Liver (tissue), 9 donors: ENCODE measurements around the gene P4HB. TPM values are rescaled to one million over a fixed set of nuclear protein-coding genes. Genes with fewer than 3 reads are reported as not detected.

ENCODE experiments used
- DNase-seq: peaks from one replicate; pipeline ENCODE4 v3.0.0-alpha.2; 2017; ENCODE audit warnings: low spot score
- H3K27ac ChIP-seq, 2 donors: one replicate each; pipeline ENCODE4 v1.7.0; 2013; ENCODE audit warnings: inconsistent platforms in 2 of 2, low read length in 2 of 2, control low read depth in 1 of 2, low read depth in 1 of 2, mild to moderate bottlenecking in 1 of 2
- H3K27me3 ChIP-seq, 4 donors: one replicate each; pipeline versions ENCODE4 v1.6.1 to v1.7.0; 2013; ENCODE audit warnings: low read length in 3 of 4, inconsistent platforms in 1 of 4, mild to moderate bottlenecking in 1 of 4, moderate library complexity in 1 of 4; ENCODE audit not compliant: control insufficient read depth in 4 of 4, insufficient read depth in 4 of 4
- H3K36me3 ChIP-seq, 4 donors: one replicate each; pipeline versions ENCODE4 v1.6.1 to v1.7.0; 2013; ENCODE audit warnings: low read length in 3 of 4, mild to moderate bottlenecking in 3 of 4, low read depth in 1 of 4, moderate library complexity in 1 of 4; ENCODE audit not compliant: control insufficient read depth in 4 of 4, insufficient read depth in 3 of 4
- H3K4me1 ChIP-seq, 4 donors: one replicate each; pipeline versions ENCODE4 v1.6.1 to v1.7.0; 2013; ENCODE audit warnings: low read length in 3 of 4, mild to moderate bottlenecking in 3 of 4, moderate library complexity in 1 of 4; ENCODE audit not compliant: control insufficient read depth in 4 of 4, insufficient read depth in 4 of 4
- H3K4me3 ChIP-seq, 3 donors: one replicate each; pipeline versions ENCODE4 v1.6.1 to v1.7.0; 2013; ENCODE audit warnings: low read length in 3 of 3, control low read depth in 1 of 3, low read depth in 1 of 3, mild to moderate bottlenecking in 1 of 3
- H3K9ac ChIP-seq, 2 donors: one replicate each; pipeline ENCODE4 v1.7.0; 2013; ENCODE audit warnings: low read length in 2 of 2, mild to moderate bottlenecking in 2 of 2, moderate library complexity in 2 of 2, control low read depth in 1 of 2, low read depth in 1 of 2
- H3K9me3 ChIP-seq, 4 donors: one replicate each; pipeline versions ENCODE4 v1.6.1 to v1.7.0; 2013; ENCODE audit warnings: low read length in 3 of 4; ENCODE audit not compliant: control insufficient read depth in 4 of 4
- EGR1 ChIP-seq, 2 donors: IDR thresholded peaks; 2 replicates each; pipeline ENCODE4 v1.6.1; 2016 to 2018; ENCODE audit warnings: antibody characterized with exemption in 2 of 2, low read depth in 2 of 2
- FOXA1 ChIP-seq: IDR thresholded peaks from 2 replicates; pipeline ENCODE4 v1.6.1; 2016; ENCODE audit warnings: antibody characterized with exemption
- GABPA ChIP-seq, 2 donors: IDR thresholded peaks in 1 of 2; conservative IDR thresholded peaks in 1 of 2; 2 replicates each; pipeline ENCODE4 v1.6.1; 2016; ENCODE audit warnings: antibody characterized with exemption in 2 of 2, mild to moderate bottlenecking in 1 of 2, moderate library complexity in 1 of 2
- HNF4A ChIP-seq, 2 donors: conservative IDR thresholded peaks; 2 replicates each; pipeline ENCODE4 v1.6.1; 2016; ENCODE audit warnings: antibody characterized with exemption in 2 of 2, mild to moderate bottlenecking in 2 of 2
- JUND ChIP-seq, 2 donors: IDR thresholded peaks; 2 replicates each; pipeline ENCODE4 v1.6.1; 2016; ENCODE audit warnings: antibody characterized with exemption in 2 of 2
- NR2F2 ChIP-seq: IDR thresholded peaks from 2 replicates; pipeline ENCODE4 v1.6.1; 2016; ENCODE audit warnings: antibody characterized with exemption
- RXRA ChIP-seq, 2 donors: IDR thresholded peaks; 2 replicates each; pipeline ENCODE4 v1.6.1; 2017 to 2018; ENCODE audit warnings: antibody characterized with exemption in 2 of 2, mild to moderate bottlenecking in 1 of 2
- SP1 ChIP-seq: IDR thresholded peaks from 2 replicates; pipeline ENCODE4 v1.6.1; 2018; ENCODE audit warnings: antibody characterized with exemption, mild to moderate bottlenecking
- TAF1 ChIP-seq: conservative IDR thresholded peaks from 2 replicates; pipeline ENCODE4 v1.6.1; 2016; ENCODE audit warnings: antibody characterized with exemption, mild to moderate bottlenecking
- YY1 ChIP-seq: IDR thresholded peaks from 2 replicates; pipeline ENCODE4 v1.6.1; 2016; ENCODE audit warnings: antibody characterized with exemption, mild to moderate bottlenecking
- WGBS: extraction: QIAGEN DNeasy Blood & Tissue Kit; methylation state at CpG from one replicate; pipeline ENCODE4 v1.1.7; 2013; 5-methylcytosine and 5-hydroxymethylcytosine counted together
- polyA plus RNA-seq, 2 donors: library from polyadenylated mRNA; stranded (reverse) in 1 of 2; unstranded in 1 of 2; fragments of 200-250 nt in 1 of 2; fragments of >200 nt in 1 of 2; fragmentation: Nextera tagmentation in 1 of 2; extraction: Ambion mirVana in 1 of 2; gene quantifications; one replicate each; pipeline versions ENCODE4 v1.2.1 to v1.2.3, GENCODE V29; 2013 to 2015
- total RNA-seq, 2 donors: library from RNA; depleted of rRNA; stranded (reverse); fragments of >200 nt; gene quantifications; one replicate each; pipeline ENCODE4 v1.2.3, GENCODE V29; 2014
- TF ChIP-seq, protein P1 (sequence below): IDR thresholded peaks from 2 replicates; pipeline ENCODE4 v1.6.1; 2016; ENCODE audit warnings: antibody characterized with exemption
- TF ChIP-seq, protein P2 (sequence below): IDR thresholded peaks from 2 replicates; pipeline ENCODE4 v1.6.1; 2016; ENCODE audit warnings: antibody characterized with exemption
- TF ChIP-seq, protein P3 (sequence below): IDR thresholded peaks from 2 replicates; pipeline ENCODE4 v1.6.1; 2016; ENCODE audit warnings: antibody characterized with exemption, mild to moderate bottlenecking
- TF ChIP-seq, protein P4 (sequence below): IDR thresholded peaks from 2 replicates; pipeline ENCODE4 v1.6.1; 2016; ENCODE audit warnings: antibody characterized with exemption
- donor health status: healthy.
- donor health status: healthy.
- donor health status: healthy.
- donor health status: healthy.
- donor health status: healthy.

P4HB gene
- total and polyA plus RNA-seq, 4 donors = 1,000 to 3,361 (median 1,576) TPM

DNA sequence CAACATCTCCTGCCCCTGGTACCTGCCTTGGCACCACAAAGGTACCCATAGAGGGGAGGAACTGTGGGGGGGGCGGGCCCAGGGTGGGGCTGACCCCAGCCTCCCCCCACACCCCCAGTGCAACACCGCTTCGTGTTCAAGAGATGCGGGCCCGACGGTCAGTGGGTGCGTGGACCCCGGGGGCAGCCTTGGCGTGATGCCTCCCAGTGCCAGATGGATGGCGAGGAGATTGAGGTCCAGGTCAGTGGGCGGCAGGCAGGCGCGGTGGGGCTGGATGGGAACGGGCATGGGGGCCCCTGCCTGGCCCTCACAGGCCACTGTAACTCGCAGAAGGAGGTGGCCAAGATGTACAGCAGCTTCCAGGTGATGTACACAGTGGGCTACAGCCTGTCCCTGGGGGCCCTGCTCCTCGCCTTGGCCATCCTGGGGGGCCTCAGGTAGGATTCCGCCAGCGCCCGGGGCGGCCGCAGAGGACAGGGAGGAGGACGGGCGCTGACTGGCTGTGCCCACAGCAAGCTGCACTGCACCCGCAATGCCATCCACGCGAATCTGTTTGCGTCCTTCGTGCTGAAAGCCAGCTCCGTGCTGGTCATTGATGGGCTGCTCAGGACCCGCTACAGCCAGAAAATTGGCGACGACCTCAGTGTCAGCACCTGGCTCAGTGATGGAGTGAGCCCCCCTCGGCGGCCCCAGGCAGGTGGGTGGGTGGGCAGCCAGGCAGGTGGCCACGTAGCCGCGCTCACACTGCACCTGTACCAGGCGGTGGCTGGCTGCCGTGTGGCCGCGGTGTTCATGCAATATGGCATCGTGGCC is 49.2 kb downstream of the P4HB start (continued):
- TF ChIP-seq, protein P1, sequence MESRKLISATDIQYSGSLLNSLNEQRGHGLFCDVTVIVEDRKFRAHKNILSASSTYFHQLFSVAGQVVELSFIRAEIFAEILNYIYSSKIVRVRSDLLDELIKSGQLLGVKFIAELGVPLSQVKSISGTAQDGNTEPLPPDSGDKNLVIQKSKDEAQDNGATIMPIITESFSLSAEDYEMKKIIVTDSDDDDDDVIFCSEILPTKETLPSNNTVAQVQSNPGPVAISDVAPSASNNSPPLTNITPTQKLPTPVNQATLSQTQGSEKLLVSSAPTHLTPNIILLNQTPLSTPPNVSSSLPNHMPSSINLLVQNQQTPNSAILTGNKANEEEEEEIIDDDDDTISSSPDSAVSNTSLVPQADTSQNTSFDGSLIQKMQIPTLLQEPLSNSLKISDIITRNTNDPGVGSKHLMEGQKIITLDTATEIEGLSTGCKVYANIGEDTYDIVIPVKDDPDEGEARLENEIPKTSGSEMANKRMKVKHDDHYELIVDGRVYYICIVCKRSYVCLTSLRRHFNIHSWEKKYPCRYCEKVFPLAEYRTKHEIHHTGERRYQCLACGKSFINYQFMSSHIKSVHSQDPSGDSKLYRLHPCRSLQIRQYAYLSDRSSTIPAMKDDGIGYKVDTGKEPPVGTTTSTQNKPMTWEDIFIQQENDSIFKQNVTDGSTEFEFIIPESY = no peak
- TF ChIP-seq JUND (IDR thresholded peaks at IDR 0.05) (no peak), NR2F2 (no peak), SP1 (no peak), RXRA (IDR thresholded peaks at IDR 0.05) (no peak)
- TF ChIP-seq, protein P2, sequence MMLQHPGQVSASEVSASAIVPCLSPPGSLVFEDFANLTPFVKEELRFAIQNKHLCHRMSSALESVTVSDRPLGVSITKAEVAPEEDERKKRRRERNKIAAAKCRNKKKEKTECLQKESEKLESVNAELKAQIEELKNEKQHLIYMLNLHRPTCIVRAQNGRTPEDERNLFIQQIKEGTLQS = no peak

DNA sequence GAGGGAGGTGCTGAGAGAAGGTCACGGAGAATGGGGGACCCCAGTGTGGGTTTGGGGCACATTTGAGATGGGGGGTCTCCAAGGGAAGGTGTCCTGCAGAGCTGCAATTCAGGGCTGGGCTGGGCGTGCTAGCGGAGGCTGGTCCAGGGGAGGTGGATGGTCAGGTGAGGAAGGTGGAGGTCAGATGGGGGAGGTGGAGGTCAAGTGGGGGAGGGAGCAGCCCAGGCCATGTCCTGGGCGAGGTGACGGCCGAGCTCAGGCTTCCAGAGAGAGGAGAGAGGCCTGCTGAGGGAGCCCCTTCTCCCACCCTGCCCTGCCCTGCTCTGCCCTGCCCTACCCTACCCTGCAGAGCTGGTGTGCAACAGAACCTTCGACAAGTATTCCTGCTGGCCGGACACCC is 49.9 kb downstream of the P4HB start:
- no peaks in the 10 kb centered on the region for H3K27me3 ChIP-seq
- WGBS = 92% methylated on average over 8 of the region's 8 CpGs

More for the DNA sequence above, 49.9 kb downstream of the P4HB start:
- H3K27ac ChIP-seq = no peak overlapping the region
- no peak for DNase-seq
- peaks cover 4 to 20% (median 6%) of the 10 kb centered on the region in 4 donors for H3K36me3 ChIP-seq
- H3K9ac ChIP-seq = no peak overlapping the region
- no peak overlapping the region for H3K4me3 ChIP-seq
- no peaks in the 10 kb centered on the region for H3K9me3 ChIP-seq
- H3K4me1 ChIP-seq = peaks cover 3 to 15% (median 7%) of the 10 kb centered on the region in 4 donors
- TF ChIP-seq JUND (IDR thresholded peaks at IDR 0.05) (no peak), TAF1 (no peak), EGR1 (IDR thresholded peaks at IDR 0.05; ENCODE audit: low read depth in 2 of 2) (no peak), RXRA (IDR thresholded peaks at IDR 0.05) (no peak), YY1 (no peak), NR2F2 (no peak), HNF4A (conservative IDR thresholded peaks at IDR 0.05) (no peak), GABPA (IDR thresholded peaks at IDR 0.05 in 1 of 2, conservative IDR thresholded peaks at IDR 0.05 in 1 of 2) (no peak), FOXA1 (no peak)
- TF ChIP-seq, protein P3, sequence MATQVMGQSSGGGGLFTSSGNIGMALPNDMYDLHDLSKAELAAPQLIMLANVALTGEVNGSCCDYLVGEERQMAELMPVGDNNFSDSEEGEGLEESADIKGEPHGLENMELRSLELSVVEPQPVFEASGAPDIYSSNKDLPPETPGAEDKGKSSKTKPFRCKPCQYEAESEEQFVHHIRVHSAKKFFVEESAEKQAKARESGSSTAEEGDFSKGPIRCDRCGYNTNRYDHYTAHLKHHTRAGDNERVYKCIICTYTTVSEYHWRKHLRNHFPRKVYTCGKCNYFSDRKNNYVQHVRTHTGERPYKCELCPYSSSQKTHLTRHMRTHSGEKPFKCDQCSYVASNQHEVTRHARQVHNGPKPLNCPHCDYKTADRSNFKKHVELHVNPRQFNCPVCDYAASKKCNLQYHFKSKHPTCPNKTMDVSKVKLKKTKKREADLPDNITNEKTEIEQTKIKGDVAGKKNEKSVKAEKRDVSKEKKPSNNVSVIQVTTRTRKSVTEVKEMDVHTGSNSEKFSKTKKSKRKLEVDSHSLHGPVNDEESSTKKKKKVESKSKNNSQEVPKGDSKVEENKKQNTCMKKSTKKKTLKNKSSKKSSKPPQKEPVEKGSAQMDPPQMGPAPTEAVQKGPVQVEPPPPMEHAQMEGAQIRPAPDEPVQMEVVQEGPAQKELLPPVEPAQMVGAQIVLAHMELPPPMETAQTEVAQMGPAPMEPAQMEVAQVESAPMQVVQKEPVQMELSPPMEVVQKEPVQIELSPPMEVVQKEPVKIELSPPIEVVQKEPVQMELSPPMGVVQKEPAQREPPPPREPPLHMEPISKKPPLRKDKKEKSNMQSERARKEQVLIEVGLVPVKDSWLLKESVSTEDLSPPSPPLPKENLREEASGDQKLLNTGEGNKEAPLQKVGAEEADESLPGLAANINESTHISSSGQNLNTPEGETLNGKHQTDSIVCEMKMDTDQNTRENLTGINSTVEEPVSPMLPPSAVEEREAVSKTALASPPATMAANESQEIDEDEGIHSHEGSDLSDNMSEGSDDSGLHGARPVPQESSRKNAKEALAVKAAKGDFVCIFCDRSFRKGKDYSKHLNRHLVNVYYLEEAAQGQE = no peak
- TF ChIP-seq, protein P2 = no peak
- TF ChIP-seq, protein P1 = no peak
- TF ChIP-seq, protein P4, sequence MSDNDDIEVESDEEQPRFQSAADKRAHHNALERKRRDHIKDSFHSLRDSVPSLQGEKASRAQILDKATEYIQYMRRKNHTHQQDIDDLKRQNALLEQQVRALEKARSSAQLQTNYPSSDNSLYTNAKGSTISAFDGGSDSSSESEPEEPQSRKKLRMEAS = no peak
